Activated naive CD4-positive, alpha-beta T cell treated with anti-CD3 and anti-CD28 coated beads for 36 hours (primary cell): ENCODE data around the gene EPS8. TPM values are rescaled to one million over a fixed set of nuclear protein-coding genes. Genes with fewer than 3 reads are reported as not detected.
"Not testable (repeated sequence)": the region's sequence is repeated elsewhere in the genome, so short reads cannot be mapped to it uniquely, and the experiment has no call there.

Experiments used
- CTCF ChIA-PET: fragments of 350-600 bp; sonication (Branson Sonifier 250); formaldehyde crosslinking; loops from one replicate; lab custom pipeline; 2021; ENCODE audit warnings: antibody characterized with exemption; lab: Charles Lee
- DNase-seq: peaks from one replicate; pipeline ENCODE4 v3.0.0-alpha.2; 2020
- H3K27ac Mint-ChIP-seq: one replicate; pipeline ENCODE4 v1.8.0; 2021; ENCODE audit warnings: mild to moderate bottlenecking, mixed read lengths
- H3K27me3 Mint-ChIP-seq: one replicate; pipeline ENCODE4 v1.8.0; 2021; ENCODE audit warnings: low read depth, mixed read lengths
- H3K36me3 Mint-ChIP-seq: one replicate; pipeline ENCODE4 v1.8.0; 2021; ENCODE audit warnings: low read depth, mixed read lengths
- H3K4me1 Mint-ChIP-seq: one replicate; pipeline ENCODE4 v1.8.0; 2021; ENCODE audit warnings: low read depth, mixed read lengths
- H3K4me3 Mint-ChIP-seq: one replicate; pipeline ENCODE4 v1.8.0; 2021; ENCODE audit warnings: mild to moderate bottlenecking, moderate library complexity, mixed read lengths
- H3K9me3 Mint-ChIP-seq: one replicate; pipeline ENCODE4 v1.8.0; 2021; ENCODE audit warnings: mixed read lengths
- intact Hi-C: fragments of 100-400 bp; cut with micrococcal nuclease; formaldehyde crosslinking; loops from one replicate; pipeline ENCODE4 v1.15.1; 2023
- total RNA-seq, 2 experiments: library from RNA; stranded (reverse); gene quantifications; one replicate each; pipeline ENCODE4 v1.2.3, GENCODE V29; 2021

The EPS8 gene
- total RNA-seq, 2 experiments from 2014 or later: 3.2 to 5.6 TPM

DNA sequence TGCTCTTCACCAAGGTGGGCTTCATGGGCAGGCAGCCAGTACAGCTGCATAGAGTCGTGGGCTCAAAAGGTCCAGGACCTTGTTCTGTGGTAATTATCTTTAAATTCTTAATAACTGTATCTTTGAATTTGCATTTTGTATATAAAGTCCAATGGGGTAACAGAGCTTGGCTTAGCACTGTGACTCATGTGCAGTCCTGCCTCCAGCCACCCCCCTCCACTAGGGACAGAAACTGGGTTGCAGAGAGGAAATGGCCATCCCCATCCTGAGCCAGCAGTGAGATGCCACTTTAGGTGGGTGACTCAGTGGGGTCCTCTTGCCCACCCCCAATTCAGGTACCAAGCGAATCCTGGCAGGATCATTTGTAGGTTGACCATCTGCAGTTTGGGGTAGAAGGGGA, 48.1 kb downstream of the EPS8 start:
- Mint-ChIP-seq H3K4me3 (no peak overlapping the region), H3K36me3 (no peaks in the 10 kb centered on the region), H3K27me3 (peaks cover 2% of the 10 kb centered on the region), H3K27ac (no peak overlapping the region), H3K4me1 (no peaks in the 10 kb centered on the region), H3K9me3 (no peaks in the 10 kb centered on the region)
- DNase-seq: no peak
- intact Hi-C loops: no loop called here
- CTCF ChIA-PET: no interaction called here

DNA sequence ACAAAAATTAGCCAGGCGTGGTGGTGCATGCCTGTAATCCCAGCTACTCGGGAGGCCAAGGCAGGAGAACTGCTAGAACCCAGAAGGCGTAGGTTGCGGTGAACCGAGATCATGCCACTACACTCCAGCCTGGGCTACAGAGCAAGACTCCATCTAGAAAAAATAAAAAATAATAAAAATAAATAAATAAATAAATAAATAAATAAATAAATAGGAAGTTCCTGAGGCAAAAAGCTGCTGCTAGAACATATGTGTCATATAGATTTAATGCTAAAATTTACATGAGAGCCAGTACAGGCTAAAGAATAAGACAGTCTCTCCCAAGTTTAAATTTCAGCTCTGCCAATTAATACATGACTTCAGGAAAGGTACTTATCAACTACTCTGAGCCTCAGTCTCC, 48.8 kb downstream of the EPS8 start:
- CTCF ChIA-PET, H3K9me3 Mint-ChIP-seq, H3K4me3 Mint-ChIP-seq, intact Hi-C loops, H3K27me3 Mint-ChIP-seq, H3K4me1 Mint-ChIP-seq, DNase-seq, H3K27ac Mint-ChIP-seq, H3K36me3 Mint-ChIP-seq: not testable (repeated sequence)

DNA sequence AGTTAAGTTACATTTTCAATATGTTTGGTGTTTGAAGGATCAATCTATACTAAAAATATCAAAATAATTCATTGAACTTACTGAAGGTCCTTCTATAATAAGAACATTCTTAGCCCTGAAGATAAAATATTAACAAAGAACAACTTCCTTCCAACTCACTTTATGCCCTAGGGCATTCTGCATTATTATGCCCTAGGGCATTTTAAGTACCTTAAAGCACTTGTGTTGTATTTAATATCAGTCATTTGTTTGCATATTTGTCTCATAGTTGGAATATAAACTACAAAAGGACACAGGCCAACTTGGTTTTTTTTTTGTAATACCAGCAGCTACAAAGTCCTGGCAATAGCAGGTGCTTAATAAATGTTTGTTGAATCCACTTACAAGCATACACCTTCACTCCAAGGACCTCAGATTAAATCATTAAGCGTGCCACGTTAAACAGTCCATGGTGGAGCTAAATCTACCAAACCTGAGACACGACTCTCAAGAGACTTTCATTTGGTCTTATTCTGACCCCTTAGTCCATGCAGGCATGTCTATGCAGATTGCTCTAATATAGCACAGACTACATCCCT, 50.7 kb downstream of the EPS8 start:
- no peaks in the 10 kb centered on the region for H3K4me1 Mint-ChIP-seq
- no peak overlapping the region for H3K4me3 Mint-ChIP-seq
- DNase-seq: no peak
- CTCF ChIA-PET: no interaction called here
- no peak overlapping the region for H3K27ac Mint-ChIP-seq
- H3K9me3 Mint-ChIP-seq: no peaks in the 10 kb centered on the region
- H3K27me3 Mint-ChIP-seq: peaks cover 2% of the 10 kb centered on the region
- intact Hi-C loops: no loop called here
- no peaks in the 10 kb centered on the region for H3K36me3 Mint-ChIP-seq

DNA sequence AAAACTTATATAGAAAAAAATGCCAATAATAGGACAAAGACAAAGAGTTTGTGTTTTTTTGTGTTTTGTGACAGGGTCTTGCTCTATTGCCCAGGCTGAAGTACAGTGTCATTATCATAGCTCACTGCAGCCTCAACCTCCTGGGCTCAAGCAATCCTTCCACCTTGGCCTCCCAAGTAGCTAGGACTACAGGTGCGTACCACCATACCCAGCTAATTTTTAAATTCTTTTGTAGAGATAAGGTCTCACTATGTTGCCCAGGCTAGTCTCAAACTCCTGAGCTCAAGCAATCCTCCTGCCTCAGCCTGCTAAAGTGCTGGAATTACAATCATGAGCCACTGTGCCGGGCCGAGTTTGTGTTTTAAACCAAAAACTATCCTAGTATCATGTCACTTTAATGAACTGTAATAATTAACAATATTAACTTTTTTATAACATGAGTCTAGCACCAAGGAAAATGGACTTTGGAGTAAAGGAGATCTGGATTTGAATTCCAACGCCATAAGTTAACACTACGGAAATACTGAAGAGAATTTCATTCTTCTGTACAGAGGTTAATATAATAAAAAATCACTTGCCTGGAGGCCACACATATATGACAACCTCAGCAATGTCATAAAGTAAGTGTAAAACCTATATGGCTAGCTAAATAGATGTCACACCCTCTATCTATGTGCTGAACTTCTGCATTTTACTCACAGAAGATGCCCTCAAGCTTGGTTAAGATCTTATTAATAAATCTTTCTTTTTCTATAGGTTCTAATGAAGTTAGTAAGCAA, 53.2 kb downstream of the EPS8 start:
- intact Hi-C loops: no loop called here
- Mint-ChIP-seq H3K9me3 (no peaks in the 10 kb centered on the region), H3K27me3 (peaks cover 2% of the 10 kb centered on the region), H3K4me1 (no peaks in the 10 kb centered on the region), H3K36me3 (no peaks in the 10 kb centered on the region), H3K4me3 (no peak overlapping the region), H3K27ac (no peak overlapping the region)
- no peak for DNase-seq
- CTCF ChIA-PET: no interaction called here

DNA sequence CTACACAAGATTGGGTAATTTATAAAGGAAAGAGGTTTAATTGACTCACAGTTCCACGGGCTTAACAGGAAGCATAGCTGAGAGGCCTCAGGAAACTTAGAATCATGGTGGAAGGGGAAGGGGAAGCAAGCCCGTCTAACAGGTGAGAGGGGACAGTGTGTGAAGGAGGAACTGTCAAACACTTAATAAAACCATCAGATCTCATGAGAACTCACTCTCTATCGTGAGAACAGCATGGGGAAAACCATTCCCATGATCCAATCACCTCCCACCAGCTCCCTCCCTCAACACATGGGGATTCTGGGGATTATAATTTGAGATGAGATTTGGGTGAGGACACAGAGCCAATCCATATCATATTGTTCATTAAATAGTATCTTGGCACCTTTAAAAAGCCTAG, 56.1 kb downstream of the EPS8 start:
- H3K27ac Mint-ChIP-seq: no peak overlapping the region
- H3K4me1 Mint-ChIP-seq: no peaks in the 10 kb centered on the region
- intact Hi-C loops: no loop called here
- no peaks in the 10 kb centered on the region for H3K36me3 Mint-ChIP-seq
- H3K27me3 Mint-ChIP-seq: no peaks in the 10 kb centered on the region
- no peak for DNase-seq
- no peaks in the 10 kb centered on the region for H3K9me3 Mint-ChIP-seq
- H3K4me3 Mint-ChIP-seq: no peak overlapping the region
- CTCF ChIA-PET: interaction anchor here (0.6 kb wide), 1 partner anchor 21 kb away, joined by 3 read pairs; no protein-coding TSS in a partner anchor

DNA sequence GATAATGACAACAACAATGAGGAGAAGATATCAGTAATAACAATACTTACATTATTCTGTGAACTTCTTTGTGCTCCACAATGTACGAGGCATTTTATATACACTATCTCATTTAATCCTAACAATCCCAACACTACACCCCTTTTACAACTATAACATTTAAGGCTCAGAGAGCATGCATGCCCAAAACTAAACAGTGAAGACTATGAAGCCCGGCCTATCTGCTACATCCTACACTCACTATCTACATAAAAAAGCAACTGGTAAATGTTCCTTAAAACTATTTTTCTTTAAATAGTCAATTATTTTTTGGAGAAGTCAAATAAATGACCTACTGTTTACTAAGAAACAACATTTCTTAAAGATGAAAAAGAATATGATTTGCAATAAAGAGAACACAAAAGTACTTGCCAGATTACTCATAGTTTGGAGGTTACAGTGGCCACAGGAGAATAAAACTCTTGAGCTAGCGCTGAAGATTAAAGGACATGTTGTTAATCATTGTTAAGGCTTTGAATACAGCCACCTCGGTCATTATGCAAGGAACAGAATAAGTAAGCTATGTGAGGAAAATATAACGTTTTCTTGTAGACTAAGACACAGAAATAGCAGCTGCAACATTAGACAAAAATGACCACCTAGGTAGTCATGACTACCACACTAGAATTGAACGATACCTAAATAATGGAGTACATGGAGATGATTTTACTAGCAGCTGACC, 56.7 kb downstream of the EPS8 start:
- CTCF ChIA-PET: interaction anchor here (0.6 kb wide), 1 partner anchor 126 kb away, joined by 4 read pairs; no protein-coding TSS in a partner anchor
- Mint-ChIP-seq H3K4me3 (no peak overlapping the region), H3K36me3 (no peaks in the 10 kb centered on the region), H3K27me3 (no peaks in the 10 kb centered on the region), H3K27ac (no peak overlapping the region), H3K4me1 (no peaks in the 10 kb centered on the region), H3K9me3 (no peaks in the 10 kb centered on the region)
- intact Hi-C loops: no loop called here
- DNase-seq: no peak

DNA sequence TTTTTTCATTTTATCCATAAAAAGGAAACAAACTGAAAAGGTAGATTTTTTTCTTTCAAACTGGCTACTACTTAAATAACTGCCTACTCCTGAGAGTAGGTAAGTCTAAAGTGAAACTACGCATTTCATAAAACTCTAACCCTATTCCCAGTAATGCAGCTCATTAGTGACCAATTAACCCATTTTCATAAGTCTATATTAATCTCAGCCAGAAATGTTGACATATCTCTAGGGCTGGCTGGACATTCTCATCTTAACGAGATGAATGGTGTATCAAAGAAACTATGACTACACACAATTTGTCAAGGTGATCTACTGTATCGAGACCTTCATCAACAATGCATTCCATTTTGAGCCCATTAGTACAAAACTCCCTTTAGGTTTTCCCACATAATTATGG, 57.2 kb downstream of the EPS8 start:
- CTCF ChIA-PET: no interaction called here
- Mint-ChIP-seq H3K4me1 (no peaks in the 10 kb centered on the region), H3K9me3 (no peaks in the 10 kb centered on the region), H3K36me3 (no peaks in the 10 kb centered on the region), H3K27me3 (no peaks in the 10 kb centered on the region), H3K27ac (no peak overlapping the region), H3K4me3 (no peak overlapping the region)
- intact Hi-C loops: no loop called here
- DNase-seq: no peak

DNA sequence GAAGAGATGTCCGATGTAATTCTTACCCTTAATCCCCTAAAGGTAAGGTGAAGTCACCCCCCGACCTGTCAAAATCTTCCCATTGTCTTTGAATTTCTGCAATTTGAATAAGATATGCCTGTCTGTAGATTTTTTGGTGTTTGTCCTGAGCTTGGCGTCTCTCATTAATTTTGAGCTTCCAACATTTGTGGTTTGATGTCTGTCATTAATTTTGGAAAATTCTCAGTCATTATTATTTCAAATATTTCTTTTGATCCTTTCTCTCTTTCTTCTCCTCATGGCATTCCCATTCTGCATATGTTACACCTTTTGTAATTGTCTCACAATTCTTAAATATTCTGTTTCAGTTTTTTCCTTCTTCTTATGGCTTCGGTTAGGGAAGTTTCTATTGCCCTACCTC, 60.1 kb downstream of the EPS8 start:
- Mint-ChIP-seq H3K4me1 (no peaks in the 10 kb centered on the region), H3K9me3 (no peaks in the 10 kb centered on the region), H3K27ac (no peak overlapping the region), H3K27me3 (no peaks in the 10 kb centered on the region), H3K36me3 (no peaks in the 10 kb centered on the region), H3K4me3 (no peak overlapping the region)
- DNase-seq: no peak
- intact Hi-C loops: no loop called here
- CTCF ChIA-PET: no interaction called here

DNA sequence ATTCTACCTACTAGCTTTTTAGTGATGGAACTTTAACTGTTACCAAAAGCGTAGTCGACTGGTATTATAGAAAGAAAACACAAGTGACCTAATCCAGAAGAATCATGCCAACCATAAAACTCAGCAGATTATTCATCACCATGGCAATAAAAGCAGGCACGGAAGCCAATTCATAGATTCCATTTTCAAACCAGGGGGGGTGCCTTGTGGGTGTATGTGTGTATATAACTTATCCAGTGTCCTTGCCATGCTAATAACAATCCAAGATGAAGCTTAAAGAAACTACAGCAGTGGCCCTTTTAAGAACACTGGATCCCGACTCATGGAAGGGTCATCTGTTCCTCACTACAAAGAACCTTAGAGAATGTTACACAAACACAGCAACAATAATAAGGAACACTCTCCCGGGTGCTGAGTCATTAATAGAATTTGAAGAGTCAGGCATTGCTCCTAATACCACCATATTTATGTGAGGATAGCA, 61.0 kb downstream of the EPS8 start:
- intact Hi-C loops: no loop called here
- Mint-ChIP-seq H3K27ac (no peak overlapping the region), H3K4me3 (no peak overlapping the region), H3K9me3 (no peaks in the 10 kb centered on the region), H3K36me3 (no peaks in the 10 kb centered on the region), H3K4me1 (no peaks in the 10 kb centered on the region), H3K27me3 (no peaks in the 10 kb centered on the region)
- CTCF ChIA-PET: no interaction called here
- no peak for DNase-seq

DNA sequence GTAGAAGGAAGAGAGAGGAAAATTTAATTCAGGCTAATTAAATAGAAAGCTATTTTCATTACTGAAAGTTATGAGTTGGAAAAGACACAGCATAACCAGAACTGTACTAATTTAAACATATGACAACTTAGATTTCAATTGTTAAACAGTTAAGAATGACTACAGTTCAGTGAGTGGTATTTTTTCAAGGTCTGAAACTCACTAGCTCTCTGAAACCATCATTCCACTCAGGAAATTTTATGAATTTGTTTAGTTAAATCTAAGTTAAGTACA, 62.4 kb downstream of the EPS8 start:
- no peaks in the 10 kb centered on the region for H3K4me1 Mint-ChIP-seq
- no peak overlapping the region for H3K4me3 Mint-ChIP-seq
- DNase-seq: no peak
- CTCF ChIA-PET: interaction anchor here (0.5 to 1.3 kb wide), 3 partner anchors 11 to 756 kb away, joined by 3 read pairs; no protein-coding TSS in a partner anchor
- H3K36me3 Mint-ChIP-seq: no peaks in the 10 kb centered on the region
- no peaks in the 10 kb centered on the region for H3K9me3 Mint-ChIP-seq
- no peak overlapping the region for H3K27ac Mint-ChIP-seq
- intact Hi-C loops: no loop called here
- no peaks in the 10 kb centered on the region for H3K27me3 Mint-ChIP-seq

DNA sequence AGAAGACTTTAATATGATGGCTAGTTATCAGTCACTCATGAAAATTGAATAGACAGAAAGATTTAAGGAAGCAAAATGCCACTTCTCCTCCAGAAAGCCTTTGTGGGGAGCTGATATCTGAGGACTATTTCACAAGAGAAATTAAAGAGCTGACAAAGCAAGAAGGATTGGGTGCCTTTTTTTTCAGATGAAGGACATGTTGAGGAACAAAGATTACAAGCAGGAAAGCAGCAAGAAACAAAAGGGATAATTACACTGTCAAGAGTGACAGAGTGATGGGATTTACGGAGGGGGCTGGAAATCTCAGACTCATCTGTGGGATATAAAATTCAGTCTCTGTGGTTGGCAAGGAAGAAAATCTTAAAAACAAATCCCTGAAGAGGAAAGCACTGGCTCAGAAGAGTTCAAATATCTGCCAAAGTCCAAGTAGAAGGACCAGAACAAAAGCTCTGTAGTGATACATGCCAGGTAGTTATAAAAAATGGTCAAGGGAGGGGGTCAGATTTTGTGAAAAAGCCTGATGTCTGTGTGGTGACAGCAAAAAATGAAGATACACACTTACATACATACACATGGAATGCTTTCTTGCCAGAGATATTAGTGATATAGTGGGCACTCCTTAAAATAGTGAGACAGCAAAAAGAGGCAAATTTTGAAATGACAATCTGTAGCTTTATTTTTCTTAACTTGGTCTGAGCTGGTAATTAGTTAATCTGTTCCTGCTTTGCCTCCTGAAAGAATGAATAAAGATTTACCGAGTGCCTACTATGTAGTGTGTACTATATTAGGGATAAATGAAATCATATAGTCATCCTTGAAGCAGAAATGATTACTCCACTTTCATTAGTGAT, 62.9 kb downstream of the EPS8 start:
- intact Hi-C loops: no loop called here
- H3K36me3 Mint-ChIP-seq: no peaks in the 10 kb centered on the region
- CTCF ChIA-PET: interaction anchor here (0.5 to 1.3 kb wide), 3 partner anchors 11 to 756 kb away, joined by 3 read pairs; no protein-coding TSS in a partner anchor
- H3K4me1 Mint-ChIP-seq: no peaks in the 10 kb centered on the region
- no peak overlapping the region for H3K4me3 Mint-ChIP-seq
- H3K9me3 Mint-ChIP-seq: no peaks in the 10 kb centered on the region
- H3K27ac Mint-ChIP-seq: no peak overlapping the region
- no peaks in the 10 kb centered on the region for H3K27me3 Mint-ChIP-seq
- DNase-seq: no peak

DNA sequence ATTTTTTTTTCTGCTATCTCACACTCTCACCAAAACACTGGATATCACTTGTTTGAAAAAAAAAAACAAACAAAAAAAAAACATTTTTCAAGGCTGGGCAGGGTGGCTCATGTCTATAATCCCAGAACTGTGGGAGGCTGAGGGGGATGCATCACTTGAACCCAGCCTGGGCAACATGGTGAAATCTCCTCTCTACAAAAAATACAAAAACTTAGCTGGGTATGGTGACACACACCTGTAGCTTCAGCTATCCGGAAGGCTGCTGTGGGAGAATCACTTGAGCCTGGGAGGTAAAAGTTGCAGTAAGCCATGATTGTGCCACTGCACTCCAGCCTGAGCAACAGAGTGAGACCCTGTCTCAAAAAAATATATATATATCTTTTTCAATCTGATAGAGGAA, 66.2 kb downstream of the EPS8 start:
- intact Hi-C loops: no loop called here
- peaks cover 5% of the 10 kb centered on the region for H3K27me3 Mint-ChIP-seq

More for the DNA sequence above, 66.2 kb downstream of the EPS8 start:
- CTCF ChIA-PET: interaction anchor here (0.6 kb wide), 1 partner anchor 78 kb away, joined by 3 read pairs; no protein-coding TSS in a partner anchor
- no peak for DNase-seq
- H3K4me3 Mint-ChIP-seq: no peak overlapping the region
- no peaks in the 10 kb centered on the region for H3K9me3 Mint-ChIP-seq
- H3K36me3 Mint-ChIP-seq: no peaks in the 10 kb centered on the region
- H3K27ac Mint-ChIP-seq: no peak overlapping the region
- H3K4me1 Mint-ChIP-seq: peaks cover 4% of the 10 kb centered on the region
